Activated CD8-positive, alpha-beta memory T cell treated with anti-CD3 and anti-CD28 coated beads, Interleukin-2, amount 50 U/mL, for 1 hour (primary cell): Measurements from ENCODE around the gene TRIO.

Experiments used
- DNase-seq: peaks from one replicate; pipeline ENCODE4 v3.0.0-alpha.2; 2020; ENCODE audit errors: extremely low read depth

TRIO gene

DNA sequence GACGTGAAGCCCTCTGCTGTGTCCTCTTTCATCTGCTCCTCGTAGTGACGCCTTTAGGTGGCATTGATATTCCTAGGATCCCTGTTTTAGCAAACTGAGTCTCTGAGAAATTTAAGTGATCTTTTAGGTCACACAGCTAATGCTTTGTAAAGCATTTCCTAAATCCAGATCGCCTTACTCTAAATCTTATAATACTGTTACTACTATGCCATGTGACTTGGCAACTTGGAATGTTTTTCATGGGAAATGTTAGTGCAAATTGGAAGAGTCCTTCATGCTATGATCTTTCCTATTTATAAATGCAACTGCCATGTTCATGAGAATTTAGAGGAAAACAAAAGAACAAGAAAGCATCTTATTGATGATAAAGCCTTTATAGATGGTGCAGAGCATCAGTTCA lies 212.2 kb downstream of the TRIO start:
- no peak for DNase-seq

DNA sequence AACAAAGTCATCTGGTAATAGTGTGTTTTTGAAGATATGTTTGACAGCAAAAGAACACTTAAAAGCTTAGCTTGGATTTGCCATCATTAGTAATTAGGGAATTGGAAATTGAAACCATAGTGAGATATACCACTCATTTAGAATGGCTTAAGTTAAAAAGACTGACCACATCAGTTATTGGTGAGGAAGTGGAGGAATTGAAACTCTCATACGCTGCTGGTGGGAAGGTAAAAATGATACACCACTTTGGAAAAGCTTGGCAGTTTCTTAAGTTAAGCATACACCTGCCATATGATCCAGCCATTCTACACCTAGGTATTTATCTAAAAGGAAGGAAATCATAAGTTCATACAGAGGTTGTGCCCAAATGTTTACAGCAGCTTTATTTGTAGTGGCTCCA lies 213.2 kb downstream of the TRIO start:
- no peak for DNase-seq

DNA sequence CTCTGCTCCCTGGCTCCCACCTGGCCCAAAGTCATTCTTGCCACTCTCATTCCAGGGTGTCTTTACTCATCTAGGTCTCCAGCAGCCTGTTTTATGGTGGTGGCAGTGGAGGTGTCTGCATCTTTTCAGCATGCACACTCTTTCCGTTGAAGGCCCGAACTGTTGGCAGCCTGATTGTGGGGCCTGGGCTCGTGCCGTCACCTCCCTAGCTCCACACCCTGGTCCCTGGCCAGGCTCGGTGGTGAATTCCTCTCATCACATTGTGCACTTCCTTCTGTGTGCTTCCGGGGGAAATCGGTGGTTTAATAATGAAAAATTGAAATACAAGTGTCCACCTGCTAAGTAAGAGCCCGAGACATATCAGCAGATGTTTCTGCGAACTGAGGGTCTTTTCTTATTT lies 214.3 kb downstream of the TRIO start:
- DNase-seq, result no peak

DNA sequence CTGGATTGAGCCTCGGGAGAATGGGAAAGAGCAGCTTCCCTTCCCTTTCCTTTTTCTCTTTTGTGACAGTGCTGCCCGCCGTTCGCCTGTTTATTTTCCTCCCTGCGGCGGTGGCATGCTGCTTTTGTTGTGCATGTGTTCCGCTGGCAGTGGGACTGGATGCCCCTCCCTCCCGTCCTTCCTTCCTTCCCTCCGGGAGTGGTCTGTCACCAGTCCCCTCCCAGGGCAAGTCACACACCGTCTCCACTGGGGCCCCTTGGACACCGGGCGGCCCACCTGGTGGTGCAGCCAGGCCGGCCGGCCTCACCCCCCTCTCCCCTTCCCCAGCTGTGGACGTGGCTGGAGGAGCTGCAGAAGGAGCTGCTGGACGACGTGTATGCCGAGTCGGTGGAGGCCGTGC lies 214.7 kb downstream of the TRIO start:
- no peak for DNase-seq

DNA sequence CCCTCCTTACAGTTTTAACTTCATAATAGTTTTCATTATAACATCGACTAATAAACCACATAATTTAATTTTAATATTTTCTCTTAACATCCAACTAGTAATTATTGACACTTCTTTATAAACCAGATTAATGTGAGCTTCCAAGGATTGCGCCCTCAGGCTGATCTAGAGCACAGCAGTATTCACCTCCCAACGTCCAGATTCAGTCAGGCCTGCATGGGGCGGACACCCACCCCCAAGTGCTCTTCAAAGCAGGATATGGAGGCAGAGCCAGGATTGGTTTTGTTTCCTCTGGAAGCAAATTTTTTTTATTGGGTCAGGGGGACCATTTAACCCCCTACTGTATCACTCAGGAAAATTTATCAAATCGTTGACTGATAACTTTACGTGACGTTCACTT lies 215.4 kb downstream of the TRIO start:
- DNase-seq, result no peak

DNA sequence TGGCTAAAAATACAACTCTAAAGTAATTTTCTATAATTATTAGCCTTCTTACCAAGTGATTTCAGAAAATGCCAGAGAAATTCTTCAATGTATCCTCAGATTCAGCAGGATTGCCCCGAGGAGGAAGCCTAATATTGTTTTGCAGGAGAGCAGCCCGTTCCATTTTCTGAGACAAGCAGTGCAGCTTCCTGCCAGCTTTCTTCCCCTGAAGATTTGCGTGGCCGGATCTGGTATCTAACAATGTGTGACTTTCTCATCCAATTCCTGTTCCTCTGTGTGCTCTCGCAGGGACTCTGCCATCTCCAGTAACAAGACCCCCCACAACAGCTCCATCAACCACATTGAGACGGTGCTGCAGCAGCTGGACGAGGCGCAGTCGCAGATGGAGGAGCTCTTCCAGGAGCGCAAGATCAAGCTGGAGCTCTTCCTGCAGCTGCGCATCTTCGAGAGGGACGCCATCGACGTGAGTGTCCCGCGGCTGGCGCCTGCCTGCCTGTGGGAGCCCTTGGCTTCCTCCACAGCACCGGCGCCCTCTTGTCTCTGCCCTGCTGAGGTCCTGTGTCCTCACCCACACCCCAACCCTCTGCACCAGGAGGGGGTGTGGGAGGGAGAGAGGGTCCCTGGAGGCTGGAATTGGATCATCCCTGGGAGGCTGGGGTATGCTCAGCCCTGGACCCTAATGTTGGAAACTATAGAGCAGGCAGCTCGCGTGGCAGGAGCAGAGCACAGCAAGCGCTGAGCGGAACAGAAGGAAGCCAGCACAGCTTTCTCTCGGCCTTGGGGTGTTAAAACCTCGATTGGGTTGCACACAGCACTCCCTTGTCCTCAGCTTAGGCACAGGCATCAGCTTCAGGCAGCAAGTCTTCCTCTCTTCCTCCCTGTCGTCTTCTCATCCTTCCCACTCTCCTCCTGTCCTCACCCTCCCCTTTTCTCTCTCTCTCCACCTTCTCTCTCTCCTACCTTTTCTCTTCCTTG lies 216.2 kb downstream of the TRIO start:
- no peak for DNase-seq

DNA sequence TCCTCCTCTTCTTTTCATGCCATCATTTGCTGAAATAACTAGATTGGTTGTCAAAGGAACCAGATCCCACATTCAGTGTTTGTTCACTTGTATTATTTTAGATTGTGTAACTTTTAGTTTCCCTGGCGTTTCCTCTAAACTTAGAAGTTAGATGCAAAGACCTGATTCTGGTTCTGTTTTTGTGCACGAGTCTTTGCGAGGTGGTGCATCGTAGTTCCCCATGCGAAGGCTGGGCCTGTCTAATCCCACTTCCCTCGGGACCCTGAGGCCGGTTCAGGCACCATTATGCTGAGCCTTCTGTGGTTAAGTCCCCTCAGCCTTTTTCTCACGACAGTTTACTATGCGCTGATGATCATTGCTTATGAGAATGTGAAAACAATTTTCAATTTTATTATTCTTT lies 219.3 kb downstream of the TRIO start:
- DNase-seq, result no peak

DNA sequence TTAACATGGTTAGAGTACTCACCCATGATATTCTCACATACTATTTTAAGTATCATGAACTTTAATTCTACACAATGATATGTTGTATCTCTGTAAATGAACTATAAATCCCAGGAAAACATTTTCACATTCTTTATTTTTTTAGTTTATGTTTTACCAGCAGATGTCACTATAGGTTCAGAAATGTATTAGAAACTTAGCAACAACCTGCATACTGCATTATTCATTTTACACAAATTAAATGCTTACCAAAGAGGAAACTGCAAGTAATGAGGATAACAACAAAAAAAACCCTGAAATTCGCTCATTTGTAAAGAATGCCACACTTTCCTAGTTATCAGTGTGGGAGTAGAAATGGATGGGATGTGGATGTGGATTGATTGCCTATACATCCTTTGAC lies 221.0 kb downstream of the TRIO start:
- DNase-seq, result no peak

DNA sequence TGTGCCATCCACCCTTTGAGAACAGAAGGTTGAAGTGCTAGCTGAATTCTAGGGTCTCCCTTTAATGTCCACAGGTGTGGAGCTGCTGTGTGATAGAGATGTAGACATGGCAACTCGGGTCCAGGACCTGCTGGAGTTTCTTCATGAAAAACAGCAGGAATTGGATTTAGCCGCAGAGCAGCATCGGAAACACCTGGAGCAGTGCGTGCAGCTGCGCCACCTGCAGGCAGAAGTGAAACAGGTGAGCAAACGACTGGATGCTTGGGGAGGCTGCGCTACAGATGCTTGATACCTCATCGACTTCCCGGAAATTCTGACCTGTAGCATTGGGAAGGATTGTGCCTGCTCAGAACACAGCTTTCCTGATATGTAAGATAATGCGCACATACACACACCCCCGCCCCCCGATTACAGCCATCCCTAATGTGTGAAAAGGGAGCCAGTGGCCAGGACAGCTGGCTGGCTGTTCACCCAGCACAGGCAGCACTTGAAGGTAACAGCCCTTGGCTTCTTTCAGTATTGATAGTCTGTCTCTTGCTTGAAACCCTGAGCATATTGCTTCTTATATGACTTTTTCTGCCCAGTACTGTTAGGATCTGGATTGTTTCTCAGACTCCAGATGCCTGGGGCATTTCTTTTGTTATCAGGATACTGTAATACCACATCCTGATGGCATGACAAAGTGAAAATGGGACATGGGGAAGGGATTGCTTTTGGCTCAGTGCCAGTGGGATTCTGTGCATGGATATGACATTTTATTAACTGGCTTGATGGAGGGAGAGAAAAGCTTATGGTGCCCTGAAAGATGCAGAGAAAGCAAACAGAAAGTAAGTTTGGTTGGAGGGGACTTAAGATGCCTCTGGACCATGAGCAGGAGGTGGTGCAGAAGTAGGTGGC lies 221.7 kb downstream of the TRIO start:
- DNase-seq, result no peak

DNA sequence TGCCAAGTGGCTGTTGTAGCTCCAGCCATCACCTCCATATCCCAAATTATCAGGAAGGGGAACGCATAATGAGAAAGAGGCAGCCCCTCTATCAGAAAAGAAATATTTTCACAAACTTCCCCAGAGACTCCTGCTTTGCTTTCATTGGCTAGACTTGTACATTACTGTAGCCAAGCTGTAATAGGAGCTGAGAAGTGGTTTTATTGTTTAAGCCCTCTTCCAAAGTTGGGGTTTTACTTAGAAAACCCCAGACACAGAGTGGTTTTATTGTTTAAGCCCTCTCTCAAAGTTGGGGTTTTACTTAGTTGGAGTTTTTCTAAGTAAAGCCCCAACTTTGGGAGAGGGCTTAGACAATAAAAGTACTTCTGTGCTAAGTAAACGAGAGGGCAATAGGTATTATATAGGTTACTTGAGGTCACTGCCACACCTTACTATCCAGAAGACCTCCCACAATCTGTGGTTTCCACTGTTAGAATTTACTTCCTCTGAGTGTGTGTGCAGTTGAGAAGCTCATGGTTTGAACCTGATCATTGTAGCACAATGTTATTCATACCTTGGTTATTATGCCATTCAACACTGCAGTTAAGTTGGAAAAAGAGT lies 222.8 kb downstream of the TRIO start:
- no peak for DNase-seq

DNA sequence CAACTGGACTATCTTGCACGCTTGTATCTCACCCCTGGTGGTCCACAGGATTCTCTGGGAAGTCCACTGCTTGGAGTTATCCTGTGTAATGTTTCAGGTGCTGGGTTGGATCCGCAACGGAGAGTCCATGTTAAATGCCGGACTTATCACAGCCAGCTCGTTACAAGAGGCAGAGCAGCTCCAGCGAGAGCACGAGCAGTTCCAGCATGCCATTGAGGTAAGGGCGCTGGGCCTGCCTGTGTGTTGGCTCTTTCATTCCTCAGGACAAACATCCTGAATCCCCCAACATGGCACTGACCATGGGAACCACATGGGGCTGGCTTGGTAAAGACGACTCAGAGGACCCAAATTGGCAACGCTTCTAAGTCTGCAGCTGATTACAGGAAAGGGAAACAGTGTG lies 223.6 kb downstream of the TRIO start:
- DNase-seq, result no peak

DNA sequence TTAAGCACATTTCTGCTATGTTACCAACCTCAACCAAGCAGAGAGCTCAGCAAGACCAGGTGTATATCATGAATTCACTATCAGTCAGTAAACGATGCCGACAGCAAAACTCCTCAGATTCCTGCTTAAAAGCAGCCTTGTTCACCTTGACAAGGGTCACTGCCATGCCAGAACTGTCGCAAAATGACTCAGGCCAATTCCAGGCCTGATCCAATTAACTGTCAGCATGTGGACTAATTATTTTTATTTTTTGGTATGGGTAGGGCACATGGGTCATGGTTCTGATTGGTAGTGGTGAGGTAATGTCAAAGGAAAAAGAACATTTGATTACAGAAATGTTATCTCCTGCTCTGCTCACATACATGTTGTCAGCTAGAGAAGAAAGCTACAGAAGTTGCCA lies 224.2 kb downstream of the TRIO start:
- DNase-seq, result no peak

DNA sequence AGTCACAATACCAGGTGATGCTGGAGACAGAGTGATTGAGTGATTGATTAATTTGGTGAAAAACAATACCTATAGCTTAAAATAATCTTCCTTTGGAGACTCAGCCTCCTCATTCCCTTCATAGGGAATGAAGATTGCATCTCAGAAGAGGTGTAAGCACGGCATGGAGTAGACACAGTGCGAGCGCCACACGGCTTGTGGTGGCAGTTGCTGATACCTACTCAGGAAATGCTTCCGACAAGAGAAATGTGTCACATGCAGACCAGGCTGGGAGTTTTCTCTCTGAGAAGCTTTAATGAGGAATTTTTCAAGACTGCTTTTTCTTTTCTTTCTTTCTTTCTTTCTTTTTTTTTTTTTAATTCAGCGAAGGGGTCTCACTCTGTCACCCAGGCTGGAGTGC lies 226.6 kb downstream of the TRIO start:
- no peak for DNase-seq

DNA sequence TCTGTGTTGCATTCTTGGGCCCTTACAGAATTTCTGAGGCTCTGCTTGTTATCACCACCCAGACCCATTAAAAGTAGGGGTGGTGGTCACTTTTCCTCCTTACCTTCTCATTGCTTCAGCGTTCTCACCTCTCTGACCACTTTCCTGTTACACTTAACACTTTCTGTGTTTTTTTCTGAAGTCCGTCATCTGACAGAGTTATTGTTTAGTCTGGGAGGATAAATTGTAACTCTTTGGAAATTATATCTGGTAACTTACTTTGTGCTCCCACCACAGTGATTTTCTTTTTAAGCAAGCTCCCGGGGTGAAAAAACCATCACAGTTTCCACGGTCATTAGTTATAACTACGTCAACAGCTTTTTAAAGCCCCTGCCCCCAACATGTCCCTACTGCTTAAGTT lies 227.2 kb downstream of the TRIO start:
- DNase-seq, result no peak

DNA sequence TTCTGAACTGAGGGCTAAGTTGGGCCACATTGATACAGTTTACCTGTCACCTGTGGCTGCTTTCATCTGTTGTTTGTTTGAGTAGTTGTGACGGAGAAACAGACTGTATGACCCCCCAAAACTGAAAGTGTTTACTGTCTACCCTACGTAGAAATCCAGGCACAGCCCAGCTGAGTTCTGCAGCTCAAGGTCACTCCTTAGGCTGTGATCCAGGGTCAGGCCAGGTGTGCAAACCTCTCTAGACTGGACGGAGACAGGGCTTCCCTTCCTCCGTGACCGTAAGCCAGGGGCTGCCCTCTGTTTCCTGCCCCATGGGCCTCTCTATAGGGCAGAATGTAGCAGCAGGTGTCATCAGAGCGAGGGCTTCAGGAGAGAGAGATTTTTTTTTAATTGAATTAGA lies 230.5 kb downstream of the TRIO start:
- DNase-seq, result no peak

DNA sequence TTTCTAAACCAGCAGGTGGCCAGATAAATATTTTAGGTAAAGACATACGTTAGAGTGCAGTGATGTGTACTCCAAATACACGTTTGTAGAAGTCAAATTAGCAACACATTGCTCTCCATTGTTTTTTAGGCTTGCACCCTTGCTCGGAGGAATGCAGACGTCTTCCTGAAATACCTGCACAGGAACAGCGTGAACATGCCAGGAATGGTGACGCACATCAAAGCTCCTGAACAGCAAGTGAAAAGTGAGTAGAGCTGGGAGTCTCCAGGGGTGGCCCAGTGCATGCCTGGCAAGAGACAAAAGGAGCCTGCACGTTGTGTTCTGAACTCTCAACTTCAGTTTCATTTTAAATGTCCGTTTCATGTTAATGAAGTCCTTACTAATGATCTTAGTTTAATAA lies 231.0 kb downstream of the TRIO start:
- no peak for DNase-seq

DNA sequence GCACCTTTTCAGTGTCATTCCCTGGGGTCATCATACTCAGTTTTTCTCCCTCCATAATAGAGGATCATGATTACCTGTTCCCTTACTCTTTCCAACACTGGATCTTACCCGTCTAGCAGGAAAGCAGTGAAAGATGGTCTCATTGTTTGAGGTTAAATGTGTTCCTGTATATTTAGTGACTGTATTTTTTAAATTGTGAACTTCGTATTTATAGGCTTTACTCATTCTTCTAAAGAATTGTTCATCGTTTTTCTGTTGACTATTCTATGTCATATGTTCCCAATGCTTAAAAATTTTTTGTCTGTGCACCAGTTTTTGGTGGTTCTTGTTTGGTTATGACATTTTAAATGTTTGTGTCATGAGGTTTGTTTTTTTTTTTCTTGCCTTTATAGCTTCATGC lies 233.6 kb downstream of the TRIO start:
- no peak for DNase-seq

DNA sequence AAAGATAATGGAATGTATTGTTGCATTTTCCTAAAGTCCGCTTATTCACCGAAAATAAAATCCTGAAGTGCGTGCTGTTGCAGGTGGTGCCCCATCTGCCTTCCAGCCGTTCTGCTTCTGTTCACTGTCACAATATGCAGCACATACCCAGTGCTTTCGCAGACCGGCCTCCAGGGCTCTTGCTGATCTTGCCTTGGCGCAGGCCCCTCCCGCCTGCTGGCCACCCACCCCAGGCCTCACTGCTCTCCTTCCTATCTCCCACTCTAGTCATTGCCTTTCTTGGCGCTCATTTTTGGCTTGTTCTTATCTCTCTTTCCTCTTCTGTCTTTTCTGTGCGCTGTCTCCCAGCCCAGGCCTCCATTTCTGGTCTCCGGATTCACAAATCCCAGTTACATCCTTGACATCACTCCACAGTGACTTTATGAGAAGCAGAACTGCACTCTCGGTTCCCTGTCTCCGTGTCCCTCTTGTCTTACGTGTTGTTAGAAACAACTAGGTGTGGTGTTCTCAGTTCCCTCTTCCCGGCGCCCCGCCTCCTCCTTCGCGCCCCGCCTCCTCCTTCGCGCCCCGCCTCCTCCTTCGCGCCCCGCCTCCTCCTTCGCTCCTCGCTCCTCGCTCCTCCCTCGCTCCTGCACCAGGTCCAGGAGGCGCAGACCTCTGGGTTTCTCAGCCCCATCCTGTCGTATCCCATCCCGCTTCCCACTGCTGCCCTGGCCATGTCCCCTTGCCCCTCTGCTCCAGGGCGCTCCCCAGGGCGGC lies 236.8 kb downstream of the TRIO start:
- no peak for DNase-seq

DNA sequence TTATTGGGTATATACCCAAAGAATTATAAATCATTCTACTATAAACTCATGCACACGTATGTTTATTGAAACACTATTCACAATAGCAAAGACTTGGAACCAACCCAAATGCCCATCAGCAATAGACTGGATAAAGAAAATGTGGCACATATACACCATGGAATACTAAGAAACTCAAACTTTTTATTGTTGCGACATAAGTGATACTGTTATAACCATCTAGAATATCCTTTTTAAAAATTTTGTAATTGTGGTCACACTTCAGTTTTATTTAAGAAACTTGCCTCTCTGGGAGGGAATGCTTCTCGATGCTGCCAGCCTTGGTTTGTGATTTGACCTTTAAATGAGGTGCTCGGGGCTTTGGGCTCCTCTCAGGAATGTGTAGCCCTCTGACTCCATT lies 237.6 kb downstream of the TRIO start:
- DNase-seq, result no peak

DNA sequence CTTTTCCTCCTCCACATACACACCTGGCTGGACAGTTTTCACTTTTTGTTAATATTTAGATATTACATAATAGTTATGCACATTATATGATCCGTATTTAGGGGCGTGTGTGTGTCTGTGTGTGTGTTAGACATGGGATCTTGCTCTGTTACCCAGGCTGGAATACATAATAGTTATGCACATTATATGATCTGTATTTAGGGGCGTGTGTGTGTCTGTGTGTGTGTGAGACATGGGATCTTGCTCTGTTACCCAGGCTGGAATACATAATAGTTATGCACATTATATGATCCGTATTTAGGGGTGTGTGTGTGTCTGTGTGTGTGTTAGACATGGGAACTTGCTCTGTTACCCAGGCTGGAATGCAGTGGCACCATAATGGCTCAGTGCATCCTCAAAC lies 239.5 kb downstream of the TRIO start:
- no peak for DNase-seq

DNA sequence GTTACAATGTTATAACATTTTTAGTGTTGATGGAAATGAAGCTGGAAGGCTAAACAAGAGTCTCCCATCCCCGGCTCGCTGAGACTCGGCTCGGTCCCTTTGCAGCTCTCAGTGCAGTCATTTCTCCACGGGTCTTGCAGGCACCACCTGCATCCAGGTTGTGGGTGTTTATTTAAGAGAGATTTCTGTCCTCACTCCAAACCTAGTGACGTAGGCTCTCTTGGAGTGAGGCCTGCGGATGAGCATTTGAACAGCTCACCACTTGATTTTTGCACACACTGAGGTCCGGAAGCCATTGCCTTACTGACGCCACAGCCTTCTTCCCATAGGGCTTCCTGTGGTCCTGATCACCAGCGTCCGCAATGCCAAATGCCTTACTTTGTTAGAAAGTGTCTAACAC lies 240.8 kb downstream of the TRIO start:
- no peak for DNase-seq

DNA sequence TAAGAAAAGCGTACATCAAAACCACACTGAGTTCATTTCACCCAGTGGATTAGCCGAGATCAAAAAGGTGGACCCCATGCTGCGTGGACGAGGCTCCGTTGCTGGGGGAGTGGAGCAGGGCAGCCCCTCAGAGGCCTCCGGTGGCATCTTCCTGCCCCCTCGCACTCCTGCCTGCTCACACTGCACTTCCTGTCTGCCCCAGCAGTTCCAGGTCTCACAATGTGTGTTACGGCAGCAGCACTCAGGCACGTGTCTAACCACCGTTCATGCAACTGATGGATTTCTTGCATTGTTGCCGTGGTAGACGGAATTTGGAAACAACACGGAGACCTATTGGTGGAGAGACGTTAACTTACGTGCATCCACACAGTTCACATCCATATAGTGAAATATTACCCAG lies 241.9 kb downstream of the TRIO start:
- DNase-seq, result no peak
